Bone marrow (tissue), 2 donors: ENCODE results near the gene WNT7A.
"Not testable (repeated sequence)": the region's sequence is repeated elsewhere in the genome, so short reads cannot be mapped to it uniquely, and the experiment has no call there.

Experiments used
- DNase-seq, 2 donors: peaks; one replicate each; lab custom pipeline; 2025; lab: John Stamatoyannopoulos, UW

Gene WNT7A

GRCh38 chr3:13879946-13880810 is at the start of gene WNT7A:
TSS of gene WNT7A (minus strand) at chr3:13880071. CDS start at chr3:13879816, 255 bp downstream.
- no peak for DNase-seq

- DNase-seq, result not testable (repeated sequence)
These were observed 48.9 kb upstream of the WNT7A start for GRCh38 chr3:13928741-13929140.

GRCh38 chr3:13927295-13927694 is 47.4 kb upstream of the WNT7A start:
- no peak for DNase-seq

- DNase-seq, result no peak
These were observed 36.5 kb upstream of the WNT7A start for GRCh38 chr3:13916375-13916774.

GRCh38 chr3:13902648-13903238 is 22.9 kb upstream of the WNT7A start:
- DNase-seq, result no peak

- no peak for DNase-seq
These were observed 22.2 kb upstream of the WNT7A start for GRCh38 chr3:13901935-13902584.

- no peak for DNase-seq
These were observed 18.5 kb upstream of the WNT7A start for GRCh38 chr3:13898346-13898745.

- DNase-seq, result peak in 1 of 2 donors; percentile 35
These were observed 16.7 kb upstream of the WNT7A start for GRCh38 chr3:13896473-13897154.

GRCh38 chr3:13895155-13896105 is 15.6 kb upstream of the WNT7A start:
- DNase-seq, result peak; percentile 68 to 82

GRCh38 chr3:13894807-13895154 is 14.9 kb upstream of the WNT7A start:
- DNase-seq, result no peak

GRCh38 chr3:13894096-13894806 is 14.4 kb upstream of the WNT7A start:
- DNase-seq, result no peak

GRCh38 chr3:13892304-13892703 is 12.4 kb upstream of the WNT7A start:
- no peak for DNase-seq

- DNase-seq, result no peak
These were observed 11.7 kb upstream of the WNT7A start for GRCh38 chr3:13891492-13892073.

- no peak for DNase-seq
These were observed 11.1 kb upstream of the WNT7A start for GRCh38 chr3:13891017-13891392.

- no peak for DNase-seq
These were observed 10.6 kb upstream of the WNT7A start for GRCh38 chr3:13890377-13891016.

- no peak for DNase-seq
These were observed 8.7 kb upstream of the WNT7A start for GRCh38 chr3:13888576-13888975.

GRCh38 chr3:13887495-13888300 is 7.8 kb upstream of the WNT7A start:
- DNase-seq, result no peak

GRCh38 chr3:13886593-13887129 is 6.8 kb upstream of the WNT7A start:
- DNase-seq, result no peak

GRCh38 chr3:13885704-13886010 is 5.8 kb upstream of the WNT7A start:
- DNase-seq, result no peak
